Activated naive CD8-positive, alpha-beta T cell treated with anti-CD3 and anti-CD28 coated beads for 36 hours (primary cell): ENCODE results near the gene ANTXR1. TPM values are rescaled to one million over a fixed set of nuclear protein-coding genes. Genes with fewer than 3 reads are reported as not detected.

Experiments used
- DNase-seq: peaks from one replicate; pipeline ENCODE4 v3.0.0; 2021
- H3K27ac Mint-ChIP-seq: one replicate; pipeline ENCODE4 v1.8.0; 2022; ENCODE audit warnings: mild to moderate bottlenecking, moderate library complexity, mixed read lengths
- H3K27me3 Mint-ChIP-seq: one replicate; pipeline ENCODE4 v1.8.0; 2022; ENCODE audit warnings: mild to moderate bottlenecking, mixed read lengths
- H3K36me3 Mint-ChIP-seq: one replicate; pipeline ENCODE4 v1.8.0; 2021; ENCODE audit warnings: mild to moderate bottlenecking, mixed read lengths
- H3K4me1 Mint-ChIP-seq: one replicate; pipeline ENCODE4 v1.8.0; 2021; ENCODE audit warnings: mixed read lengths
- H3K4me3 Mint-ChIP-seq: one replicate; pipeline ENCODE4 v1.8.0; 2022; ENCODE audit warnings: mild to moderate bottlenecking, moderate library complexity, mixed read lengths
- H3K9me3 Mint-ChIP-seq: one replicate; pipeline ENCODE4 v1.8.0; 2022; ENCODE audit warnings: mixed read lengths
- total RNA-seq, 2 experiments: library from RNA; stranded (reverse); gene quantifications; one replicate each; pipeline ENCODE4 v1.2.3, GENCODE V29; 2021

Gene ANTXR1
- total RNA-seq, 2 experiments from 2014 or later = 0.91 to 1.1 TPM

- Mint-ChIP-seq H3K36me3 (no peaks in the 10 kb centered on the region), H3K27me3 (peaks cover 32% of the 10 kb centered on the region), H3K9me3 (peaks cover 4% of the 10 kb centered on the region)
Measured at GRCh38 chr2:69065735-69066336, 52.9 kb downstream of the ANTXR1 start.

GRCh38 chr2:69067026-69067630 is 54.1 kb downstream of the ANTXR1 start:
- Mint-ChIP-seq H3K9me3 (peaks cover 4% of the 10 kb centered on the region), H3K27me3 (peaks cover 21% of the 10 kb centered on the region), H3K4me1 (no peaks in the 10 kb centered on the region), H3K36me3 (no peaks in the 10 kb centered on the region), H3K4me3 (no peak overlapping the region), H3K27ac (no peak overlapping the region)
- no peak for DNase-seq

More at GRCh38 chr2:69065735-69066336, 52.9 kb downstream of the ANTXR1 start:
- no peak for DNase-seq
- H3K27ac Mint-ChIP-seq = no peak overlapping the region
- H3K4me3 Mint-ChIP-seq = no peak overlapping the region
- H3K4me1 Mint-ChIP-seq = no peaks in the 10 kb centered on the region

- no peak for DNase-seq
- Mint-ChIP-seq H3K4me1 (no peaks in the 10 kb centered on the region), H3K27ac (no peak overlapping the region), H3K9me3 (peaks cover 4% of the 10 kb centered on the region), H3K4me3 (no peak overlapping the region), H3K27me3 (peaks cover 13% of the 10 kb centered on the region), H3K36me3 (no peaks in the 10 kb centered on the region)
Measured at GRCh38 chr2:69067866-69068265, 54.9 kb downstream of the ANTXR1 start.

GRCh38 chr2:69070969-69071368 is 58.0 kb downstream of the ANTXR1 start:
- DNase-seq = no peak
- Mint-ChIP-seq H3K4me1 (no peaks in the 10 kb centered on the region), H3K27me3 (peaks cover 11% of the 10 kb centered on the region), H3K36me3 (no peaks in the 10 kb centered on the region), H3K4me3 (no peak overlapping the region), H3K27ac (no peak overlapping the region), H3K9me3 (no peaks in the 10 kb centered on the region)

GRCh38 chr2:69073928-69074570 is 61.1 kb downstream of the ANTXR1 start:
- no peaks in the 10 kb centered on the region for H3K9me3 Mint-ChIP-seq
- H3K27me3 Mint-ChIP-seq = no peaks in the 10 kb centered on the region
- no peak overlapping the region for H3K4me3 Mint-ChIP-seq
- no peaks in the 10 kb centered on the region for H3K36me3 Mint-ChIP-seq
- DNase-seq = no peak
- no peak overlapping the region for H3K27ac Mint-ChIP-seq
- no peaks in the 10 kb centered on the region for H3K4me1 Mint-ChIP-seq

- no peak overlapping the region for H3K4me3 Mint-ChIP-seq
- no peaks in the 10 kb centered on the region for H3K4me1 Mint-ChIP-seq
- H3K27me3 Mint-ChIP-seq = no peaks in the 10 kb centered on the region
- DNase-seq = no peak
- H3K9me3 Mint-ChIP-seq = no peaks in the 10 kb centered on the region
- no peak overlapping the region for H3K27ac Mint-ChIP-seq
- H3K36me3 Mint-ChIP-seq = no peaks in the 10 kb centered on the region
Measured at GRCh38 chr2:69074918-69075317, 61.9 kb downstream of the ANTXR1 start.

GRCh38 chr2:69075486-69075885 is 62.5 kb downstream of the ANTXR1 start:
- no peaks in the 10 kb centered on the region for H3K36me3 Mint-ChIP-seq
- H3K27me3 Mint-ChIP-seq = no peaks in the 10 kb centered on the region
- H3K4me3 Mint-ChIP-seq = no peak overlapping the region
- H3K27ac Mint-ChIP-seq = no peak overlapping the region
- H3K4me1 Mint-ChIP-seq = no peaks in the 10 kb centered on the region
- H3K9me3 Mint-ChIP-seq = no peaks in the 10 kb centered on the region
- no peak for DNase-seq

- no peaks in the 10 kb centered on the region for H3K36me3 Mint-ChIP-seq
- peaks cover 4% of the 10 kb centered on the region for H3K27me3 Mint-ChIP-seq
- H3K4me1 Mint-ChIP-seq = no peaks in the 10 kb centered on the region
- no peak overlapping the region for H3K27ac Mint-ChIP-seq
- DNase-seq = no peak
- H3K9me3 Mint-ChIP-seq = no peaks in the 10 kb centered on the region
- H3K4me3 Mint-ChIP-seq = no peak overlapping the region
Measured at GRCh38 chr2:69076601-69077000, 63.6 kb downstream of the ANTXR1 start.

- H3K4me3 Mint-ChIP-seq = no peak overlapping the region
- H3K9me3 Mint-ChIP-seq = no peaks in the 10 kb centered on the region
- DNase-seq = no peak
- peaks cover 2% of the 10 kb centered on the region for H3K4me1 Mint-ChIP-seq
- no peak overlapping the region for H3K27ac Mint-ChIP-seq
- H3K36me3 Mint-ChIP-seq = no peaks in the 10 kb centered on the region
- peaks cover 11% of the 10 kb centered on the region for H3K27me3 Mint-ChIP-seq
Measured at GRCh38 chr2:69077252-69077950, 64.4 kb downstream of the ANTXR1 start.

- Mint-ChIP-seq H3K4me1 (peaks cover 2% of the 10 kb centered on the region), H3K27me3 (peaks cover 22% of the 10 kb centered on the region), H3K4me3 (no peak overlapping the region), H3K27ac (no peak overlapping the region), H3K9me3 (no peaks in the 10 kb centered on the region), H3K36me3 (no peaks in the 10 kb centered on the region)
- DNase-seq = no peak
Measured at GRCh38 chr2:69080071-69080470, 67.1 kb downstream of the ANTXR1 start.

GRCh38 chr2:69081001-69081580 is 68.1 kb downstream of the ANTXR1 start:
- Mint-ChIP-seq H3K27me3 (peaks cover 22% of the 10 kb centered on the region), H3K36me3 (no peaks in the 10 kb centered on the region), H3K27ac (no peak overlapping the region), H3K4me3 (no peak overlapping the region), H3K9me3 (no peaks in the 10 kb centered on the region), H3K4me1 (peaks cover 2% of the 10 kb centered on the region)
- no peak for DNase-seq

- Mint-ChIP-seq H3K27ac (no peak overlapping the region), H3K27me3 (peaks cover 22% of the 10 kb centered on the region), H3K4me1 (peaks cover 2% of the 10 kb centered on the region), H3K36me3 (no peaks in the 10 kb centered on the region), H3K4me3 (no peak overlapping the region), H3K9me3 (no peaks in the 10 kb centered on the region)
- no peak for DNase-seq
Measured at GRCh38 chr2:69081757-69082156, 68.8 kb downstream of the ANTXR1 start.

- no peaks in the 10 kb centered on the region for H3K9me3 Mint-ChIP-seq
- H3K4me1 Mint-ChIP-seq = peaks cover 2% of the 10 kb centered on the region
- no peak for DNase-seq
- no peaks in the 10 kb centered on the region for H3K36me3 Mint-ChIP-seq
- no peak overlapping the region for H3K27ac Mint-ChIP-seq
- peaks cover 28% of the 10 kb centered on the region for H3K27me3 Mint-ChIP-seq
- no peak overlapping the region for H3K4me3 Mint-ChIP-seq
Measured at GRCh38 chr2:69082430-69082997, 69.5 kb downstream of the ANTXR1 start.

- Mint-ChIP-seq H3K27ac (no peak overlapping the region), H3K36me3 (no peaks in the 10 kb centered on the region), H3K27me3 (peaks cover 35% of the 10 kb centered on the region), H3K4me1 (peaks cover 2% of the 10 kb centered on the region), H3K9me3 (no peaks in the 10 kb centered on the region), H3K4me3 (no peak overlapping the region)
- no peak for DNase-seq
Measured at GRCh38 chr2:69083235-69083748, 70.3 kb downstream of the ANTXR1 start.

- no peak overlapping the region for H3K27ac Mint-ChIP-seq
- no peaks in the 10 kb centered on the region for H3K36me3 Mint-ChIP-seq
- H3K4me1 Mint-ChIP-seq = peaks cover 2% of the 10 kb centered on the region
- H3K9me3 Mint-ChIP-seq = no peaks in the 10 kb centered on the region
- no peak overlapping the region for H3K4me3 Mint-ChIP-seq
- peaks cover 38% of the 10 kb centered on the region for H3K27me3 Mint-ChIP-seq
- DNase-seq = no peak
Measured at GRCh38 chr2:69084492-69084891, 71.5 kb downstream of the ANTXR1 start.
